ENCODE measurements around the gene CWF19L2.

- TF ChIP-seq CTCF (IDR thresholded peaks at IDR 0.05 in 8 of 11, conservative IDR thresholded peaks at IDR 0.05 in 3 of 11) (no peak), POLR2A (IDR thresholded peaks at IDR 0.05) (no peak)
These were observed 21.3 kb upstream of the CWF19L2 start for GRCh38 chr11:107478922-107479321.

Measured in spleen (tissue), 7 donors.